ENCODE measurements around the gene PHF21B. TPM values are rescaled to one million over a fixed set of nuclear protein-coding genes. Genes with fewer than 3 reads are reported as not detected.
A peak's percentile ranks its signal among the peaks of the same experiment; 100 is the strongest.
"Not testable (repeated sequence)": the region's sequence is repeated elsewhere in the genome, so short reads cannot be mapped to it uniquely, and the experiment has no call there.

PHF21B gene
- total RNA-seq (1 to 10 TPM; 3.3 to 6.5 TPM), polyA plus RNA-seq (ENCODE audit: insufficient read length in 2 of 2) (10 to 100 TPM; 11.9 to 12.7 TPM)
- long read RNA-seq, donor 1 = 0 reads
- long read RNA-seq, donor 2 = 0 reads
- long read RNA-seq, donor 3, partial matches to known transcripts = 0 of 1 reads
- long read RNA-seq, donor 3, other reads (novel, unspliced or antisense) = 0 of 1 reads
- long read RNA-seq, donor 4 = 0 reads

GRCh38 chr22:45009606-45010531 is at the start of gene PHF21B:
Gene PHF21B, minus strand, starts transcription at chr22:45010005. Its CDS starts 456 bp downstream, at chr22:45009549.
- H3K4me1 ChIP-seq (ENCODE audit: control insufficient read depth, insufficient read depth, low read length) = peaks cover 27% of the 10 kb centered on the region
- H3K9me3 ChIP-seq (ENCODE audit: control insufficient read depth, insufficient read depth, low read length) = no peaks in the 10 kb centered on the region
- no peaks in the 10 kb centered on the region for H3K27me3 ChIP-seq (ENCODE audit: control insufficient read depth, insufficient read depth, low read length)
- peak in 5 of 6 donors; percentile 35 to 96 (median 83) for DNase-seq (ENCODE audit: low read depth in 4 of 6, low spot score in 6 of 6)
- no peaks in the 10 kb centered on the region for H3K36me3 ChIP-seq (ENCODE audit: control insufficient read depth, insufficient read depth, low read length)
- WGBS (ENCODE audit: insufficient coverage) = under 1% methylated on average over 121 of the region's 121 CpGs
- peak within 1 kb of the TSS; percentile 69 for H3K4me3 ChIP-seq (ENCODE audit: low read depth, low read length)
- peak within 1 kb of the TSS; percentile 74 for H3K27ac ChIP-seq (ENCODE audit: low read depth, low read length)

- H3K27me3 ChIP-seq (ENCODE audit: control insufficient read depth, insufficient read depth, low read length) = no peaks in the 10 kb centered on the region
- H3K36me3 ChIP-seq (ENCODE audit: control insufficient read depth, insufficient read depth, low read length) = no peaks in the 10 kb centered on the region
- H3K4me3 ChIP-seq (ENCODE audit: low read depth, low read length) = no peak overlapping the region
- no peaks in the 10 kb centered on the region for H3K9me3 ChIP-seq (ENCODE audit: control insufficient read depth, insufficient read depth, low read length)
- no peak for DNase-seq (ENCODE audit: low read depth in 4 of 6, low spot score in 6 of 6)
- H3K27ac ChIP-seq (ENCODE audit: low read depth, low read length) = no peak overlapping the region
- peaks cover 4% of the 10 kb centered on the region for H3K4me1 ChIP-seq (ENCODE audit: control insufficient read depth, insufficient read depth, low read length)
- 87% methylated on average over 2 of the region's 5 CpGs for WGBS (ENCODE audit: insufficient coverage)
These were observed 49.5 kb upstream of the PHF21B start for GRCh38 chr22:45059296-45059695.

GRCh38 chr22:45058622-45058912 is 48.8 kb upstream of the PHF21B start:
- Histone ChIP-seq H3K36me3 (ENCODE audit: control insufficient read depth, insufficient read depth, low read length) (no peaks in the 10 kb centered on the region), H3K4me1 (ENCODE audit: control insufficient read depth, insufficient read depth, low read length) (no peaks in the 10 kb centered on the region), H3K27ac (ENCODE audit: low read depth, low read length) (no peak overlapping the region), H3K27me3 (ENCODE audit: control insufficient read depth, insufficient read depth, low read length) (no peaks in the 10 kb centered on the region), H3K4me3 (ENCODE audit: low read depth, low read length) (no peak overlapping the region), H3K9me3 (ENCODE audit: control insufficient read depth, insufficient read depth, low read length) (no peaks in the 10 kb centered on the region)
- no CpG with 5 or more reads among the region's 2 CpGs for WGBS (ENCODE audit: insufficient coverage)
- no peak for DNase-seq (ENCODE audit: low read depth in 4 of 6, low spot score in 6 of 6)

GRCh38 chr22:45055936-45056335 is 46.1 kb upstream of the PHF21B start:
- DNase-seq (ENCODE audit: low read depth in 4 of 6, low spot score in 6 of 6) = no peak
- WGBS (ENCODE audit: insufficient coverage) = 89% methylated on average over 15 of the region's 15 CpGs

GRCh38 chr22:45053571-45053970 is 43.8 kb upstream of the PHF21B start:
- no peak for DNase-seq (ENCODE audit: low read depth in 4 of 6, low spot score in 6 of 6)
- H3K27ac ChIP-seq (ENCODE audit: low read depth, low read length) = no peak overlapping the region
- H3K4me3 ChIP-seq (ENCODE audit: low read depth, low read length) = no peak overlapping the region
- H3K4me1 ChIP-seq (ENCODE audit: control insufficient read depth, insufficient read depth, low read length) = peaks cover 5% of the 10 kb centered on the region
- no peaks in the 10 kb centered on the region for H3K36me3 ChIP-seq (ENCODE audit: control insufficient read depth, insufficient read depth, low read length)
- WGBS (ENCODE audit: insufficient coverage) = no CpG with 5 or more reads among the region's 1 CpG
- no peaks in the 10 kb centered on the region for H3K27me3 ChIP-seq (ENCODE audit: control insufficient read depth, insufficient read depth, low read length)
- H3K9me3 ChIP-seq (ENCODE audit: control insufficient read depth, insufficient read depth, low read length) = no peaks in the 10 kb centered on the region

More at GRCh38 chr22:45055936-45056335, 46.1 kb upstream of the PHF21B start:
- no peaks in the 10 kb centered on the region for H3K9me3 ChIP-seq (ENCODE audit: control insufficient read depth, insufficient read depth, low read length)
- no peaks in the 10 kb centered on the region for H3K36me3 ChIP-seq (ENCODE audit: control insufficient read depth, insufficient read depth, low read length)
- no peak overlapping the region for H3K27ac ChIP-seq (ENCODE audit: low read depth, low read length)
- H3K4me1 ChIP-seq (ENCODE audit: control insufficient read depth, insufficient read depth, low read length) = no peaks in the 10 kb centered on the region
- no peaks in the 10 kb centered on the region for H3K27me3 ChIP-seq (ENCODE audit: control insufficient read depth, insufficient read depth, low read length)
- no peak overlapping the region for H3K4me3 ChIP-seq (ENCODE audit: low read depth, low read length)

- H3K9me3 ChIP-seq (ENCODE audit: control insufficient read depth, insufficient read depth, low read length) = no peaks in the 10 kb centered on the region
- WGBS (ENCODE audit: insufficient coverage) = no CpG with 5 or more reads among the region's 1 CpG
- H3K36me3 ChIP-seq (ENCODE audit: control insufficient read depth, insufficient read depth, low read length) = no peaks in the 10 kb centered on the region
- H3K27ac ChIP-seq (ENCODE audit: low read depth, low read length) = no peak overlapping the region
- no peak overlapping the region for H3K4me3 ChIP-seq (ENCODE audit: low read depth, low read length)
- peaks cover 5% of the 10 kb centered on the region for H3K4me1 ChIP-seq (ENCODE audit: control insufficient read depth, insufficient read depth, low read length)
- DNase-seq (ENCODE audit: low read depth in 4 of 6, low spot score in 6 of 6) = no peak
- H3K27me3 ChIP-seq (ENCODE audit: control insufficient read depth, insufficient read depth, low read length) = no peaks in the 10 kb centered on the region
These were observed 43.3 kb upstream of the PHF21B start for GRCh38 chr22:45053094-45053493.

GRCh38 chr22:45052665-45053064 is 42.9 kb upstream of the PHF21B start:
- not testable (repeated sequence) for H3K9me3 ChIP-seq (ENCODE audit: control insufficient read depth, insufficient read depth, low read length); H3K27ac ChIP-seq (ENCODE audit: low read depth, low read length); H3K4me1 ChIP-seq (ENCODE audit: control insufficient read depth, insufficient read depth, low read length); H3K36me3 ChIP-seq (ENCODE audit: control insufficient read depth, insufficient read depth, low read length); DNase-seq (ENCODE audit: low read depth in 4 of 6, low spot score in 6 of 6); H3K4me3 ChIP-seq (ENCODE audit: low read depth, low read length); H3K27me3 ChIP-seq (ENCODE audit: control insufficient read depth, insufficient read depth, low read length)
- 58% methylated on average over 2 of the region's 3 CpGs for WGBS (ENCODE audit: insufficient coverage)

GRCh38 chr22:45051946-45052345 is 42.1 kb upstream of the PHF21B start:
- no peak overlapping the region for H3K27ac ChIP-seq (ENCODE audit: low read depth, low read length)
- no peak overlapping the region for H3K4me3 ChIP-seq (ENCODE audit: low read depth, low read length)
- 89% methylated on average over 10 of the region's 10 CpGs for WGBS (ENCODE audit: insufficient coverage)
- peaks cover 5% of the 10 kb centered on the region for H3K4me1 ChIP-seq (ENCODE audit: control insufficient read depth, insufficient read depth, low read length)
- no peak for DNase-seq (ENCODE audit: low read depth in 4 of 6, low spot score in 6 of 6)
- H3K9me3 ChIP-seq (ENCODE audit: control insufficient read depth, insufficient read depth, low read length) = no peaks in the 10 kb centered on the region
- H3K27me3 ChIP-seq (ENCODE audit: control insufficient read depth, insufficient read depth, low read length) = no peaks in the 10 kb centered on the region
- H3K36me3 ChIP-seq (ENCODE audit: control insufficient read depth, insufficient read depth, low read length) = no peaks in the 10 kb centered on the region

- H3K4me3 ChIP-seq (ENCODE audit: low read depth, low read length) = no peak overlapping the region
- H3K9me3 ChIP-seq (ENCODE audit: control insufficient read depth, insufficient read depth, low read length) = no peaks in the 10 kb centered on the region
- WGBS (ENCODE audit: insufficient coverage) = 91% methylated on average over 8 of the region's 8 CpGs
- DNase-seq (ENCODE audit: low read depth in 4 of 6, low spot score in 6 of 6) = no peak
- H3K36me3 ChIP-seq (ENCODE audit: control insufficient read depth, insufficient read depth, low read length) = no peaks in the 10 kb centered on the region
- H3K27ac ChIP-seq (ENCODE audit: low read depth, low read length) = no peak overlapping the region
- no peaks in the 10 kb centered on the region for H3K27me3 ChIP-seq (ENCODE audit: control insufficient read depth, insufficient read depth, low read length)
- peaks cover 5% of the 10 kb centered on the region for H3K4me1 ChIP-seq (ENCODE audit: control insufficient read depth, insufficient read depth, low read length)
These were observed 41.6 kb upstream of the PHF21B start for GRCh38 chr22:45051419-45051818.

- Histone ChIP-seq H3K36me3 (ENCODE audit: control insufficient read depth, insufficient read depth, low read length) (no peaks in the 10 kb centered on the region), H3K27me3 (ENCODE audit: control insufficient read depth, insufficient read depth, low read length) (no peaks in the 10 kb centered on the region), H3K9me3 (ENCODE audit: control insufficient read depth, insufficient read depth, low read length) (no peaks in the 10 kb centered on the region), H3K4me1 (ENCODE audit: control insufficient read depth, insufficient read depth, low read length) (peaks cover 8% of the 10 kb centered on the region), H3K27ac (ENCODE audit: low read depth, low read length) (no peak overlapping the region), H3K4me3 (ENCODE audit: low read depth, low read length) (no peak overlapping the region)
- no peak for DNase-seq (ENCODE audit: low read depth in 4 of 6, low spot score in 6 of 6)
- 49% methylated on average over 4 of the region's 6 CpGs for WGBS (ENCODE audit: insufficient coverage)
These were observed 37.5 kb upstream of the PHF21B start for GRCh38 chr22:45047260-45047659.

All from spinal cord (tissue), 10 donors.